SH-SY5Y (cell line): ENCODE results near the gene PBXIP1.

Experiments
- GATA2 ChIP-seq: IDR thresholded peaks from 2 replicates; pipeline ENCODE4 v1.6.1; 2011; ENCODE audit warnings: mild to moderate bottlenecking, low read depth, low read length
- GATA3 ChIP-seq: IDR thresholded peaks from 2 replicates; pipeline ENCODE4 v1.6.1; 2011; ENCODE audit warnings: low read depth, mild to moderate bottlenecking, low read length, moderate library complexity

- TF ChIP-seq GATA2 (no peak; the same call in 1 of the 2 replicates), GATA3 (no peak)
These were observed 5.6 kb upstream of the PBXIP1 start, which contains the start of gene PYGO2 for GRCh38 chr1:154961207-154962155.
